ENCODE measurements around the gene SLAMF7.

GRCh38 chr1:160781914-160782689 lies 43.1 kb downstream of the SLAMF7 start:
- TF ChIP-seq POLR2A (IDR thresholded peaks at IDR 0.05) (no peak), CTCF (IDR thresholded peaks at IDR 0.05) (no peak)
